GM19452 (cell line): ENCODE measurements around the gene TNFSF15.

Experiments used
- ATAC-seq: cut with Tn5 transposase; IDR thresholded peaks from one replicate; pipeline ENCODE4 v1.9.1; 2021; ENCODE audit not compliant: unreplicated experiment

The TNFSF15 gene

GRCh38 chr9:114825126-114825795, 19.4 kb upstream of the TNFSF15 start:
- ATAC-seq = no peak

- no peak for ATAC-seq
Observed at GRCh38 chr9:114824110-114824509, 18.3 kb upstream of the TNFSF15 start.

- no peak for ATAC-seq
Observed at GRCh38 chr9:114823441-114823840, 17.6 kb upstream of the TNFSF15 start.

GRCh38 chr9:114822708-114823107, 16.9 kb upstream of the TNFSF15 start:
- ATAC-seq = no peak

- ATAC-seq = no peak
Observed at GRCh38 chr9:114820776-114821501, 15.1 kb upstream of the TNFSF15 start.

- ATAC-seq = no peak
Observed at GRCh38 chr9:114818178-114818577, 12.3 kb upstream of the TNFSF15 start.

GRCh38 chr9:114813717-114814418, 8.0 kb upstream of the TNFSF15 start:
- no peak for ATAC-seq

- no peak for ATAC-seq
Observed at GRCh38 chr9:114811966-114812636, 6.3 kb upstream of the TNFSF15 start.

- no peak for ATAC-seq
Observed at GRCh38 chr9:114811301-114811700, 5.5 kb upstream of the TNFSF15 start.

GRCh38 chr9:114810614-114811013, 4.8 kb upstream of the TNFSF15 start:
- no peak for ATAC-seq

GRCh38 chr9:114806526-114806900, 674 bp upstream of the TNFSF15 start:
- ATAC-seq = peak; percentile 60

- no peak for ATAC-seq
Observed at GRCh38 chr9:114804505-114804904, 1.3 kb downstream of the TNFSF15 start.

GRCh38 chr9:114803479-114804265, 2.2 kb downstream of the TNFSF15 start:
- no peak for ATAC-seq

- ATAC-seq = no peak
Observed at GRCh38 chr9:114799925-114800324, 5.9 kb downstream of the TNFSF15 start.

GRCh38 chr9:114799441-114799840, 6.4 kb downstream of the TNFSF15 start:
- no peak for ATAC-seq

GRCh38 chr9:114798780-114799427, 6.9 kb downstream of the TNFSF15 start:
- ATAC-seq = no peak

- ATAC-seq = no peak
Observed at GRCh38 chr9:114798101-114798500, 7.7 kb downstream of the TNFSF15 start.

- no peak for ATAC-seq
Observed at GRCh38 chr9:114792396-114792795, 13.4 kb downstream of the TNFSF15 start.

GRCh38 chr9:114791736-114792135, 14.1 kb downstream of the TNFSF15 start:
- ATAC-seq = no peak

- no peak for ATAC-seq
Observed at GRCh38 chr9:114791312-114791711, 14.5 kb downstream of the TNFSF15 start.
